GM12875 (cell line): ENCODE results near the gene NEO1.

Source experiments
- H3K4me3 ChIP-seq: one replicate; pipeline ENCODE4 v1.5.1; 2011; ENCODE audit warnings: low read depth, low read length, control low read depth
- TF ChIP-seq, protein P1 (sequence below): IDR thresholded peaks from 2 replicates; pipeline ENCODE4 v1.5.1; 2011; ENCODE audit warnings: low read depth, mild to moderate bottlenecking, control low read depth, inconsistent platforms, low read length, moderate library complexity, borderline replicate concordance; ENCODE audit not compliant: insufficient read depth

Gene NEO1

GRCh38 chr15:73010154-73011152 is 41.8 kb upstream of the NEO1 start:
- TF ChIP-seq, protein P1, sequence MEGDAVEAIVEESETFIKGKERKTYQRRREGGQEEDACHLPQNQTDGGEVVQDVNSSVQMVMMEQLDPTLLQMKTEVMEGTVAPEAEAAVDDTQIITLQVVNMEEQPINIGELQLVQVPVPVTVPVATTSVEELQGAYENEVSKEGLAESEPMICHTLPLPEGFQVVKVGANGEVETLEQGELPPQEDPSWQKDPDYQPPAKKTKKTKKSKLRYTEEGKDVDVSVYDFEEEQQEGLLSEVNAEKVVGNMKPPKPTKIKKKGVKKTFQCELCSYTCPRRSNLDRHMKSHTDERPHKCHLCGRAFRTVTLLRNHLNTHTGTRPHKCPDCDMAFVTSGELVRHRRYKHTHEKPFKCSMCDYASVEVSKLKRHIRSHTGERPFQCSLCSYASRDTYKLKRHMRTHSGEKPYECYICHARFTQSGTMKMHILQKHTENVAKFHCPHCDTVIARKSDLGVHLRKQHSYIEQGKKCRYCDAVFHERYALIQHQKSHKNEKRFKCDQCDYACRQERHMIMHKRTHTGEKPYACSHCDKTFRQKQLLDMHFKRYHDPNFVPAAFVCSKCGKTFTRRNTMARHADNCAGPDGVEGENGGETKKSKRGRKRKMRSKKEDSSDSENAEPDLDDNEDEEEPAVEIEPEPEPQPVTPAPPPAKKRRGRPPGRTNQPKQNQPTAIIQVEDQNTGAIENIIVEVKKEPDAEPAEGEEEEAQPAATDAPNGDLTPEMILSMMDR, result no peak
- no peak overlapping the region for H3K4me3 ChIP-seq

DNA sequence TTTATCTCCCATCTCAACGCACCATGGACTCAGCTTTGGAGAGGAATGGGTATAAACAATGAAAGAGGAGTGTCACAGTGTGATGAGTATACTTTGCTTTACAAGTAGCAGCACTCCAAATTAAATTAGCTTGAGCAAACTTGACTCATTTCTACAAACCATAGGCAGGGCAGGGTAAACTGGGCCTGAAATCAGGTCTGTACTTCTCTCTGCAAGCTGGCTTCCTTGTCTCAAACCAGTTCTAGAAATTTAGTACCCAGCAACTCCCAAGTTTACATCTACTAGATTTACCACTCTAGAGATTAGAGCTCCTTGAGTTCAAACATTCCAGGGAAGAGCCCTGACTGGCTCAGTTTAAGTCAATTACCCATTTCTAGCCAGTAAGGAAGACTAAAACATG is 37.4 kb upstream of the NEO1 start:
- TF ChIP-seq, protein P1, result no peak
- H3K4me3 ChIP-seq, result no peak overlapping the region

- TF ChIP-seq, protein P1, result no peak
- no peak overlapping the region for H3K4me3 ChIP-seq
These were observed 36.8 kb upstream of the NEO1 start for GRCh38 chr15:73015493-73015892.

DNA sequence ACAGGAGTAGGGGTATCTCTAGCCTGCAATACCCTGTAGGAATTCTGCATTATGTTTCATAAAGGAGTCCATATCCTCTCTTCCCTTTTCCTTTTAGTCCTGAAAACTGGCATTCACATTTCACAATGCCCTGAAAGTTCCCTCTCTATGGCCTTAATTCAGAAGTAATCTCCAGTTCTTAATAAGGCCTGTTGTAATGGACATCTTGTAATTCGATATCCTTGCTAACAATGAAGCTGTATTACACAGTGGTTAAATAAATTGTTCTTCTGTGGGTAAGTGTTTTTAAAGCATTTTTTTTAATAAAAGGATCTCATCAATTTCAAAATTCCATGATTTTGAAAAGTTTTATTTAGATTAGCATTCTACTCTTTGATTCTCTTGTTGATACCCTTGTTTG is 34.3 kb upstream of the NEO1 start:
- no peak overlapping the region for H3K4me3 ChIP-seq
- TF ChIP-seq, protein P1, result no peak

DNA sequence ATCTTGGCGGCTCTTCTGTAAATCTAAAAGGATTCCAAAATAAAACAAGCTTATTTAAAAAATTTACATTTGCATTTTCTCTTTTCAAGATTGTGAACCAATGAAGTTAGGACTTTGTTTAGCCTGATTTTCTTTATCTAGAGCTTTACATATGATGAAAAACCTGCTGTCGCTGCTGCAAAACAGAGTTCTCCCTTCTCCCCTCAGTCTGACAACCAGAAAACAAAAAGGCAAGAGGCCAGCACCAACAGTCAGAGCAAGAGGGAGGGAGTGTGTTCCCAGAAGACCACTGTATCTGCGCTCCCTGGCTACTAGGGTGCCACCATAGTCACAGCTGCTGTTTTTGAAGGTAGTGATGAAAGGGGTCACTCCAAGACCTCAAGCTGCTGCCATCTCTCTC is 33.1 kb upstream of the NEO1 start:
- TF ChIP-seq, protein P1, result no peak
- no peak overlapping the region for H3K4me3 ChIP-seq

DNA sequence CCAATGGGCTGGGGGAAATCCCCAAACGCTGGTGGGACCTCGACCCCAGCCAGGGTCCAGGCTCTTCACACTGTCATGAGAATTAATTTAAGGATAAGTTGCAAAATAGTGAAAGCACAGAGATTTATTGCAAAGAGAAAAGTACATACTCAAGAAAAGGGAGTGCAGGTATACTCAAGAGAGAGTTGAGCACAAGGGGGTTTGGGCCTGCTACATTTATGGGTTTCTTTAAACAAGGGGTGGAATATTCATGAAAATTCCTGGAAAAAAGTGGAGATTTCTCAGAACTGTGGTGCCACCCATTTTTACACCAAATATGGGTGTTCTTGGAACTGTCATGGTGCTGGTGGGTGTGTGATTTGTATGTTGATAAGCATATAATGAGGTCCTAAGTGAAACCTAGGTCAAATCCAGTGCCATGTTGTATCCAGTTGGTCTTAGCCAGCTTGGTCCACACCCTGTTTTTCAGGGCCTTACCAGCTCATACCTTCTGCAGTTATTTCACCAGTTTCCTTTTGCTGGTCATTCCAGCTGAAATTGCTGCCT is 32.6 kb upstream of the NEO1 start:
- no peak overlapping the region for H3K4me3 ChIP-seq
- TF ChIP-seq, protein P1, result no peak
